ENCODE measurements around the gene UBE3B.

DNA sequence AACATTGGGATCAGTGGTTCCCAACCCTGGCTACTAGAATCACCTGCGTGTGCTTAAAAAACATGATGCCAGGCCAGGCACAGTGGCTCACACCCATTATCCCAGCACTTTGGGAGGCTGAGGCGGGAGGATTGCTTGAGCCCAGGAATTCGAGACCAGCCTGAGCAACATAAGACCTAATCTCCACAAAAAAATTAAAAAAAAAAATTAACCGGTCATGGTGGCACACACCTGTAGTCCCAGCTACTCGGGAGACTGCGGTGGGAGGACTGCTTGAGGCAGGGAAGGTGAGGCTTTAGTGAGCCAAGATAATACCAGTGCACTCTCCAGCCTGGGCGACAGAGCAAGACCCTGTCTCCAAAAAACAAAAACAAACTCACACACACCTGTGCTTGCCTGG is 2.3 kb upstream of the UBE3B start:
- TF ChIP-seq, protein P1, sequence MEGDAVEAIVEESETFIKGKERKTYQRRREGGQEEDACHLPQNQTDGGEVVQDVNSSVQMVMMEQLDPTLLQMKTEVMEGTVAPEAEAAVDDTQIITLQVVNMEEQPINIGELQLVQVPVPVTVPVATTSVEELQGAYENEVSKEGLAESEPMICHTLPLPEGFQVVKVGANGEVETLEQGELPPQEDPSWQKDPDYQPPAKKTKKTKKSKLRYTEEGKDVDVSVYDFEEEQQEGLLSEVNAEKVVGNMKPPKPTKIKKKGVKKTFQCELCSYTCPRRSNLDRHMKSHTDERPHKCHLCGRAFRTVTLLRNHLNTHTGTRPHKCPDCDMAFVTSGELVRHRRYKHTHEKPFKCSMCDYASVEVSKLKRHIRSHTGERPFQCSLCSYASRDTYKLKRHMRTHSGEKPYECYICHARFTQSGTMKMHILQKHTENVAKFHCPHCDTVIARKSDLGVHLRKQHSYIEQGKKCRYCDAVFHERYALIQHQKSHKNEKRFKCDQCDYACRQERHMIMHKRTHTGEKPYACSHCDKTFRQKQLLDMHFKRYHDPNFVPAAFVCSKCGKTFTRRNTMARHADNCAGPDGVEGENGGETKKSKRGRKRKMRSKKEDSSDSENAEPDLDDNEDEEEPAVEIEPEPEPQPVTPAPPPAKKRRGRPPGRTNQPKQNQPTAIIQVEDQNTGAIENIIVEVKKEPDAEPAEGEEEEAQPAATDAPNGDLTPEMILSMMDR (IDR thresholded peaks at IDR 0.05), result no peak
- no peak for TF ChIP-seq POLR2A (IDR thresholded peaks at IDR 0.05)

Data from lower leg skin (tissue), 3 donors.